Lower lobe of right lung (tissue), 2 donors: ENCODE data around the gene SPANXN2. TPM values are rescaled to one million over a fixed set of nuclear protein-coding genes. Genes with fewer than 3 reads are reported as not detected.

Source experiments
- ATAC-seq, 2 donors: fragments of 200-7000 bp; cut with Tn5 transposase; one replicate each; pipeline ENCODE4 v1.9.1; 2020 to 2022; ENCODE audit warnings: mild to moderate bottlenecking in 2 of 2, moderate library complexity in 2 of 2
- DNase-seq: peaks from one replicate; pipeline ENCODE4 v3.0.0-alpha.2; 2020
- H3K27ac ChIP-seq: fragments of 200-600 bp; one replicate; pipeline ENCODE4 v1.8.0; 2022
- H3K27me3 ChIP-seq: fragments of 200-600 bp; one replicate; pipeline ENCODE4 v1.8.0; 2022; ENCODE audit warnings: low read depth
- H3K36me3 ChIP-seq: fragments of 200-600 bp; one replicate; pipeline ENCODE4 v1.8.0; 2022; ENCODE audit warnings: mild to moderate bottlenecking
- H3K4me1 ChIP-seq: fragments of 200-600 bp; one replicate; pipeline ENCODE4 v1.8.0; 2022
- H3K4me3 ChIP-seq: fragments of 200-600 bp; one replicate; pipeline ENCODE4 v1.8.0; 2022; ENCODE audit warnings: mild to moderate bottlenecking
- H3K9me3 ChIP-seq: fragments of 200-600 bp; one replicate; pipeline ENCODE4 v1.8.0; 2022
- intact Hi-C: fragments of 100-400 bp; cut with DNase I; formaldehyde crosslinking; loops from one replicate; pipeline ENCODE4 v1.11.0; 2022
- total RNA-seq: library from RNA; stranded (reverse); fragmentation: NEBNext Ultra II Directional; extraction: Animal tissue kit (Norgen Biotek cat#: 25700); gene quantifications from one replicate; pipeline ENCODE4 v1.2.1, GENCODE V29; 2021
- TF ChIP-seq, protein P1 (sequence below): fragments of 200-600 bp; IDR thresholded peaks from one replicate; pipeline ENCODE4 v1.8.0; 2022; ENCODE audit warnings: antibody characterized with exemption, mild to moderate bottlenecking
- donor health status: DM: no; HTN: yes; CAD: no; lungs with severe emphysema.

The SPANXN2 gene
- total RNA-seq, 1 donor from 2014 or later: not detected

DNA sequence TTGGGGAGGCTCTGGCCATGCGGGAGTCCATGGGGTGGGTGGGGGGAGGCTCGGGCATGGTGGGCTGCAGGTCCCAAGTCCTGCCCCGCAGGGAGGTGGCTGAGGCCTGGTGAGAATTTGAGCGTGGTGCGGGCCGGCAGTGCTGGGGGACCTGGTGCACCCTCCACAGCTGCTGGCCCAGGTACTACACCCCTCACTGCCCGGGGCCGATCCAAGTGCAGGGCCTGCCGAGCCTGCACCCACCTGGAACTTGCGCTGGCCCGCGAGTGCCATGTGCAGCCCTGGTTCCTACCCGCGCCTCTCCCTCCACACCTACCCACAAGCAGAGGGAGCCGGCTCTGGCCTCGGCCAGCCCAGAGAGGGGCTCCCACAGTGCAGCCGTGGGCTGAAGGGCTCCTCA is 5.7 kb upstream of the SPANXN2 start:
- H3K4me1 ChIP-seq: no peaks in the 10 kb centered on the region
- TF ChIP-seq, protein P1, sequence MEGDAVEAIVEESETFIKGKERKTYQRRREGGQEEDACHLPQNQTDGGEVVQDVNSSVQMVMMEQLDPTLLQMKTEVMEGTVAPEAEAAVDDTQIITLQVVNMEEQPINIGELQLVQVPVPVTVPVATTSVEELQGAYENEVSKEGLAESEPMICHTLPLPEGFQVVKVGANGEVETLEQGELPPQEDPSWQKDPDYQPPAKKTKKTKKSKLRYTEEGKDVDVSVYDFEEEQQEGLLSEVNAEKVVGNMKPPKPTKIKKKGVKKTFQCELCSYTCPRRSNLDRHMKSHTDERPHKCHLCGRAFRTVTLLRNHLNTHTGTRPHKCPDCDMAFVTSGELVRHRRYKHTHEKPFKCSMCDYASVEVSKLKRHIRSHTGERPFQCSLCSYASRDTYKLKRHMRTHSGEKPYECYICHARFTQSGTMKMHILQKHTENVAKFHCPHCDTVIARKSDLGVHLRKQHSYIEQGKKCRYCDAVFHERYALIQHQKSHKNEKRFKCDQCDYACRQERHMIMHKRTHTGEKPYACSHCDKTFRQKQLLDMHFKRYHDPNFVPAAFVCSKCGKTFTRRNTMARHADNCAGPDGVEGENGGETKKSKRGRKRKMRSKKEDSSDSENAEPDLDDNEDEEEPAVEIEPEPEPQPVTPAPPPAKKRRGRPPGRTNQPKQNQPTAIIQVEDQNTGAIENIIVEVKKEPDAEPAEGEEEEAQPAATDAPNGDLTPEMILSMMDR: no peak
- no peak overlapping the region for H3K4me3 ChIP-seq
- intact Hi-C loops: no loop called here
- DNase-seq (no peak), ATAC-seq (no peak)
- no peak overlapping the region for H3K27ac ChIP-seq
- H3K9me3 ChIP-seq: no peaks in the 10 kb centered on the region
- no peaks in the 10 kb centered on the region for H3K27me3 ChIP-seq
- H3K36me3 ChIP-seq: no peaks in the 10 kb centered on the region

DNA sequence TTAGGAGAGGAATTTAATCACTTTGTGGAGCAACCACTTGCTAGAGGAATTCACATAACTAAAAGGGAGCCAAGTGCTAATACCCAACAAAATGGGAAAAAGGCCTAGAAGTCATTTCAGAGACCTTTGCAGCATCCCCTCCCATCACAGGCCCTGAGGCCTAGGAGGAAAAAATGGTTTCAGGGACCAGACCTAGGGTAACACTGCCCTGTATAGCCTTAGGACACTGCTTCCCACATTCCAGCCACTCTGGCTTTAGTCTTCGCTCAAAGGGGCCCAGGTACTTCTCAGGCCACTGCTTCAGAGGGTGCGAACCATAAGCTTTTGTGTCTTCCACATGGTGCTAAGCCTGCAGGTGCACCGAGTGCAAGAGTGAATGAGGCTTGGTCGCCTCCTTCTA is 19.1 kb downstream of the SPANXN2 start:
- no peak overlapping the region for H3K27ac ChIP-seq
- ATAC-seq (no peak), DNase-seq (no peak)
- H3K27me3 ChIP-seq: no peaks in the 10 kb centered on the region
- intact Hi-C loops: no loop called here
- TF ChIP-seq, protein P1: no peak
- no peaks in the 10 kb centered on the region for H3K9me3 ChIP-seq
- no peaks in the 10 kb centered on the region for H3K36me3 ChIP-seq
- H3K4me3 ChIP-seq: no peak overlapping the region
- H3K4me1 ChIP-seq: no peaks in the 10 kb centered on the region

DNA sequence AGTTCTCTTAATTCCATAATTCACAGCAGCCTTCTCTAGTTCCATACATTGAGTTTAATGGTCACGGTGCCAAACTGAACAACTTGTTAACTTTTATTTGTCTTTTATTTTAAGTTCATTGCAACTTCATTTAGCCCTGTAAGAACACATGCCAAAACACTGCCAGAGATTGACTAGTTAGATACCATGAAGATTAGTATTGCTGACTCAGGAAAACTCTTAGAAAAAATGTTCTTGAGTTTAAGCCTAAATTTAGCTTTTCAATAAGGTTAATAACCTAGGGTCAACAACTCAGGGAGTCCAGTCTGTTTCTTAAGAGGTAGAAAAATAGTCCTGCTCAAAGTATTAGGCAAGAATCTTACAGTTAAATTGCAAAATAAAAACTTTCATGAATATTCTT is 25.7 kb downstream of the SPANXN2 start:
- no peak for ATAC-seq
- intact Hi-C loops: no loop called here
- Histone ChIP-seq H3K27me3 (no peaks in the 10 kb centered on the region), H3K27ac (no peak overlapping the region), H3K4me3 (no peak overlapping the region), H3K4me1 (no peaks in the 10 kb centered on the region), H3K9me3 (no peaks in the 10 kb centered on the region), H3K36me3 (no peaks in the 10 kb centered on the region)
- DNase-seq: no peak
- TF ChIP-seq, protein P1: no peak

DNA sequence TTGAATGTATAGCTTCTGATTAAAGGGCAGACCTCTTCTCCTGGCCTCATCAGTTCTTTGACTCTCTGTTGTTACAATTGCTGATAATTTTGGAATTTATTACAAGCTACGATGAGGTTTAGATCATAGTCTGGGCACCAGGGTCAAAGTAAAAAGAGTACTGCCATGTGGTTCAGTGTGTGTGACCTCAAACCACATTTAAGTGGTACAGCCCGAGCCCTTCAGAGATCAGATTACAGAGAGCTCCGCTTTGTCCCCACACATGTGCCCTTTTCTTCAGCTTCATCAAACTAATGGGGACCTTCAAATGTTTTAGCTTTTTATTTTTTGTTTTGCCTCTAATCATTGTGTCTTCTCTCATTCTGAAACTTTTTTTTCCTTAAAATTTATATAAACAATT is 37.1 kb downstream of the SPANXN2 start:
- no peak overlapping the region for H3K4me3 ChIP-seq
- intact Hi-C loops: no loop called here
- no peaks in the 10 kb centered on the region for H3K36me3 ChIP-seq
- TF ChIP-seq, protein P1: no peak
- no peak overlapping the region for H3K27ac ChIP-seq
- no peaks in the 10 kb centered on the region for H3K4me1 ChIP-seq
- H3K27me3 ChIP-seq: no peaks in the 10 kb centered on the region
- DNase-seq (no peak), ATAC-seq (no peak)
- H3K9me3 ChIP-seq: no peaks in the 10 kb centered on the region

DNA sequence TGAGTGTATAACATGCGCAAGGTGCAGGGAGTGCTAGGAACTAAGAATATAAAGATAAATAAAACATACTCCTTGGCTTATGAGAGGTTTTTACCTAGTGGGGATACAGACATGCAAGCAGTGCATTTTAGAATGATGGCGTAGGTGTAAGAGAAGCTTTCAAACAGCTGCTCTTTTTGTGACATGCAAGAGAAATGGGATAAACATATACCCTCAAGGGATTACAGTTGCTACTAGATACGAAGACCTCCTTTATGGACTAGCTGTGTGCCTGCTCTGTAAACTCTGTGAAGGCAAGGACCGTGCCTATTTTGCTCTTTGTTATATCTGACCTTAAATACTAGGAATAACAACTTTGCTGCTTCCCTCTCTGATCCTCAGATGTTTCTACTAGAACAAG is 45.6 kb downstream of the SPANXN2 start:
- Histone ChIP-seq H3K36me3 (no peaks in the 10 kb centered on the region), H3K27ac (no peak overlapping the region), H3K9me3 (no peaks in the 10 kb centered on the region), H3K4me1 (no peaks in the 10 kb centered on the region), H3K4me3 (no peak overlapping the region), H3K27me3 (no peaks in the 10 kb centered on the region)
- no peak for ATAC-seq
- no peak for DNase-seq
- intact Hi-C loops: no loop called here
- TF ChIP-seq, protein P1: no peak

DNA sequence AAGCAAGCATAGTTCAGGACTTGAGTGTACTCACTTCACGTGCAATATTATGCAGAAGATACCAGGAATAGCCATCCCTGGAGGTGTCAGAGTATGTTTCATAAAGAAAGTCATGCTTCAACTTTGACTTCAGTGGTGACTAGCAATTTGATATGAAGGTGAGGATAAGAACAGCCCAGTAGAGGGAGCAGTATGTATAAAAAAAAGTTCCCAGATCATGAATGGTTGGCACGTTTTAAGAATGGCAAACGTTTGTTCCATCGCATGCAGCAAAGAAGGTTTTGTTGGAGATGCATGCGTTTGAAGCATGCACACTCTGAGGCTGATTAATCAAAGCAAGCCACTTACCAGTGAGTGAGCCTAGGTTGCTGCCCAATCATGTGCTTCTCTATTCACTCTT is 51.2 kb downstream of the SPANXN2 start:
- intact Hi-C loops: no loop called here
- H3K27me3 ChIP-seq: no peaks in the 10 kb centered on the region
- no peak overlapping the region for H3K27ac ChIP-seq
- H3K4me1 ChIP-seq: no peaks in the 10 kb centered on the region
- no peaks in the 10 kb centered on the region for H3K36me3 ChIP-seq
- no peaks in the 10 kb centered on the region for H3K9me3 ChIP-seq
- no peak for ATAC-seq
- DNase-seq: no peak
- no peak overlapping the region for H3K4me3 ChIP-seq
- TF ChIP-seq, protein P1: no peak
